PC-9 (cell line): ENCODE results near the gene POLDIP2. TPM values are rescaled to one million over a fixed set of nuclear protein-coding genes. Genes with fewer than 3 reads are reported as not detected.

ENCODE experiments used
- BruUV-seq: library from RNA; stranded (reverse); fragments of 400-500 nt; replicated peaks from 2 replicates; lab custom pipeline; 2021; lab: Mats Ljungman, UMichigan
- CTCF ChIA-PET: fragments of 300-600 bp; sonication (Branson Sonifier 250); formaldehyde crosslinking; loops from one replicate; lab custom pipeline; 2022; ENCODE audit warnings: antibody characterized with exemption; lab: Charles Lee
- POLR2A ChIA-PET: fragments of 300-600 bp; sonication (Branson Sonifier 250); formaldehyde crosslinking; loops from one replicate; lab custom pipeline; 2022; ENCODE audit warnings: antibody characterized with exemption; ENCODE audit not compliant: unreplicated experiment; lab: Charles Lee
- DNase-seq, 2 experiments: peaks; one replicate each; pipeline versions ENCODE4 v3.0.0 to v3.0.0-alpha.2; 2015 to 2022; ENCODE audit warnings: mixed read lengths in 1 of 2
- H2AFZ ChIP-seq: fragments of 200-600 bp; sonication (generic); 2 replicates; pipeline ENCODE4 v1.8.1; 2017; ENCODE audit warnings: antibody characterized with exemption
- H3F3A ChIP-seq: fragments of 200-600 bp; sonication (generic); 2 replicates; pipeline ENCODE4 v1.8.1; 2017; ENCODE audit warnings: antibody characterized with exemption, mild to moderate bottlenecking, low read depth; ENCODE audit not compliant: insufficient read depth
- H3K27ac ChIP-seq: fragments of 200-600 bp; sonication (generic); 2 replicates; pipeline ENCODE4 v1.6.1; 2016; ENCODE audit warnings: mixed run types
- H3K27me3 ChIP-seq: fragments of 200-600 bp; sonication (generic); 2 replicates; pipeline ENCODE4 v1.6.1; 2016; ENCODE audit warnings: low read depth, mixed run types; ENCODE audit not compliant: insufficient read depth
- H3K36me3 ChIP-seq: fragments of 200-600 bp; sonication (generic); 2 replicates; pipeline ENCODE4 v1.6.1; 2016; ENCODE audit warnings: low read depth, mixed run types
- H3K4me1 ChIP-seq: fragments of 200-600 bp; sonication (generic); replicated peaks from 2 replicates; pipeline ENCODE4 v1.6.1; 2016; ENCODE audit warnings: mixed run types; ENCODE audit not compliant: insufficient read depth
- H3K4me2 ChIP-seq: fragments of 200-600 bp; sonication (generic); 2 replicates; pipeline ENCODE4 v1.6.1; 2017; ENCODE audit warnings: mixed run types
- H3K4me3 ChIP-seq: fragments of 200-600 bp; sonication (generic); 2 replicates; pipeline ENCODE4 v1.6.1; 2016; ENCODE audit warnings: mixed run types
- H3K79me2 ChIP-seq: fragments of 200-600 bp; sonication (generic); 2 replicates; pipeline ENCODE4 v1.6.1; 2017; ENCODE audit warnings: low read depth, mixed run types
- H3K9me2 ChIP-seq: fragments of 200-600 bp; sonication (generic); 2 replicates; pipeline ENCODE4 v1.8.1; 2017; ENCODE audit warnings: mild to moderate bottlenecking; ENCODE audit not compliant: insufficient read depth
- H3K9me3 ChIP-seq: fragments of 200-600 bp; sonication (generic); 2 replicates; pipeline ENCODE4 v1.8.1; 2016; ENCODE audit warnings: low read depth; ENCODE audit not compliant: insufficient read depth
- H4K20me1 ChIP-seq: fragments of 200-600 bp; sonication (generic); 2 replicates; pipeline ENCODE4 v1.8.1; 2017; ENCODE audit not compliant: insufficient read depth
- EZH2 ChIP-seq: fragments of 200-600 bp; sonication (generic); IDR thresholded peaks from 2 replicates; pipeline ENCODE4 v1.8.0; 2017; ENCODE audit warnings: antibody characterized with exemption, low read depth
- intact Hi-C: fragments of 100-400 bp; cut with micrococcal nuclease; formaldehyde crosslinking; loops from one replicate; pipeline ENCODE4 v1.10.0; 2022; ENCODE audit not compliant: unreplicated experiment
- total RNA-seq: library from RNA; stranded (reverse); gene quantifications from 2 replicates; pipeline ENCODE4 v1.2.3, GENCODE V29; 2021
- TF ChIP-seq, protein P1 (sequence below): fragments of 200-600 bp; sonication (generic); conservative IDR thresholded peaks from 2 replicates; pipeline ENCODE4 v1.6.1; 2017; ENCODE audit warnings: mixed run types, antibody characterized with exemption, mild to moderate bottlenecking, moderate library complexity

The POLDIP2 gene
- total RNA-seq, 1 experiment from 2014 or later: 98.2 TPM

DNA sequence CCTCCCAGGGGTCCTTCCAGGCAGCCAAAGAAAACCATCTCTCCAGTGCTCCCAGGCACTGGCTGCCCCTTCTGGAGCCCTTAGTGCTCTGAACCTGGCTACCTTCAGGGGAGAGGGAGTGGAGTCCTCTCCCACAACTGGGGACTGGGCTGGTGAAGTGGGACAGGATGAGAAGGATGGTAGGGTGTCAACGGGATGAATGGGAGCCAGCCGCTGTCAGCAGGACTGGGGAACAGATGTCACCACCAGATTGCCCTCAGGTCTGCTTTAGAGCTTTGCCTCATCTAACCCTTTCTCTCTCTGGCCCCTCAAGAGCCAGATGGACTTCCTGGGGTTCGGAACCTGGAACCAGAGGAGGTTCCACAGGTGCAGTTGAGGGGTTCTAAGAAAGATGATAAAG, 8.2 kb upstream of the POLDIP2 start:
- Histone ChIP-seq H3K36me3 (peaks cover 7% of the 10 kb centered on the region; the same call in 1 of the 2 replicates), H3K4me3 (no peak overlapping the region), H3K9me3 (no peaks in the 10 kb centered on the region), H2AFZ (no peak overlapping the region), H3K27me3 (no peaks in the 10 kb centered on the region), H3K4me2 (no peak overlapping the region), H4K20me1 (no peaks in the 10 kb centered on the region; the same call in 1 of the 2 replicates), H3K4me1 (peaks cover 10% of the 10 kb centered on the region), H3K9me2 (no peaks in the 10 kb centered on the region), H3F3A (peaks cover 14% of the 10 kb centered on the region; the same call in 1 of the 2 replicates), H3K27ac (no peak overlapping the region), H3K79me2 (no peaks in the 10 kb centered on the region)
- no TSS peak for BruUV-seq
- ChIA-PET POLR2A (no interaction called here), CTCF (no interaction called here)
- intact Hi-C loops: no loop called here
- DNase-seq: no peak
- no peak for TF ChIP-seq EZH2
- TF ChIP-seq, protein P1, sequence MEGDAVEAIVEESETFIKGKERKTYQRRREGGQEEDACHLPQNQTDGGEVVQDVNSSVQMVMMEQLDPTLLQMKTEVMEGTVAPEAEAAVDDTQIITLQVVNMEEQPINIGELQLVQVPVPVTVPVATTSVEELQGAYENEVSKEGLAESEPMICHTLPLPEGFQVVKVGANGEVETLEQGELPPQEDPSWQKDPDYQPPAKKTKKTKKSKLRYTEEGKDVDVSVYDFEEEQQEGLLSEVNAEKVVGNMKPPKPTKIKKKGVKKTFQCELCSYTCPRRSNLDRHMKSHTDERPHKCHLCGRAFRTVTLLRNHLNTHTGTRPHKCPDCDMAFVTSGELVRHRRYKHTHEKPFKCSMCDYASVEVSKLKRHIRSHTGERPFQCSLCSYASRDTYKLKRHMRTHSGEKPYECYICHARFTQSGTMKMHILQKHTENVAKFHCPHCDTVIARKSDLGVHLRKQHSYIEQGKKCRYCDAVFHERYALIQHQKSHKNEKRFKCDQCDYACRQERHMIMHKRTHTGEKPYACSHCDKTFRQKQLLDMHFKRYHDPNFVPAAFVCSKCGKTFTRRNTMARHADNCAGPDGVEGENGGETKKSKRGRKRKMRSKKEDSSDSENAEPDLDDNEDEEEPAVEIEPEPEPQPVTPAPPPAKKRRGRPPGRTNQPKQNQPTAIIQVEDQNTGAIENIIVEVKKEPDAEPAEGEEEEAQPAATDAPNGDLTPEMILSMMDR: no peak

DNA sequence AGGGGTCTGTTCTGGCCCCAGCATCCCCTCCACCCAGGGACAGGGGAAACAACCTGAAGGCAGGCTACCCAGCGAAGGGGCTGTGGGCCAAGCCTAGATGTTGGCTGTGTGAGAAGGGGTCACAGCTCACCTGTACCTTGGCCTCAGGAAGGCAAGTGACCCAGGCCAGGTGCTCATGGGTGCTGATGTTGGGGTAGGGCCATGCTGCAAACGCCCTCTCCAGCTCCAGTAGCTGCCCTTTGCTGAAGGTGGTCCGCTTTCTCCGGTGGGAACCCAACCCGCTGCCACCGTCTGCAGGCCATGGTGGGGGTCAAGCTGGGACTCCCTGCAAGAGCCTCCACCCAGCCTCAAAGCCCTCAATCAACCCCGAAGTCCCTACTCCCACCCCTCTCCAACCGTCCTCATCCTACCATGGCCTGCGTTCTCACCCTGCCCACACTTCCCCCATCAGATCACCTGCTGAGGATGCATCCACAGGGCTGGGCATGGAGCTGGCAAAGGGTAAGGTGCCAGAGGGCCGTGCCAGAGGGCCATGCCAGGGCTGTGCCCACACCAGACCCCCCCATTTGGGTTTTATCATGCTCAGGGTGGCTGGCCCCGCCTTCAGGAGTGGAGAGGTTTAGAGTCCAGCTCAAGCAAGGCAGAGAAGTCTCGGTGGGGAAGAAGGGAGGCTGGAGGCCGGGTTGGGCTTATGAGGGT, 7.5 kb upstream of the POLDIP2 start, which contains the start of gene SEBOX:
TSS of gene SEBOX (minus strand) at position 535 of the 699 bp plus-strand sequence. CDS start at position 487, 48 bp downstream.
- POLR2A ChIA-PET: no interaction called here

DNA sequence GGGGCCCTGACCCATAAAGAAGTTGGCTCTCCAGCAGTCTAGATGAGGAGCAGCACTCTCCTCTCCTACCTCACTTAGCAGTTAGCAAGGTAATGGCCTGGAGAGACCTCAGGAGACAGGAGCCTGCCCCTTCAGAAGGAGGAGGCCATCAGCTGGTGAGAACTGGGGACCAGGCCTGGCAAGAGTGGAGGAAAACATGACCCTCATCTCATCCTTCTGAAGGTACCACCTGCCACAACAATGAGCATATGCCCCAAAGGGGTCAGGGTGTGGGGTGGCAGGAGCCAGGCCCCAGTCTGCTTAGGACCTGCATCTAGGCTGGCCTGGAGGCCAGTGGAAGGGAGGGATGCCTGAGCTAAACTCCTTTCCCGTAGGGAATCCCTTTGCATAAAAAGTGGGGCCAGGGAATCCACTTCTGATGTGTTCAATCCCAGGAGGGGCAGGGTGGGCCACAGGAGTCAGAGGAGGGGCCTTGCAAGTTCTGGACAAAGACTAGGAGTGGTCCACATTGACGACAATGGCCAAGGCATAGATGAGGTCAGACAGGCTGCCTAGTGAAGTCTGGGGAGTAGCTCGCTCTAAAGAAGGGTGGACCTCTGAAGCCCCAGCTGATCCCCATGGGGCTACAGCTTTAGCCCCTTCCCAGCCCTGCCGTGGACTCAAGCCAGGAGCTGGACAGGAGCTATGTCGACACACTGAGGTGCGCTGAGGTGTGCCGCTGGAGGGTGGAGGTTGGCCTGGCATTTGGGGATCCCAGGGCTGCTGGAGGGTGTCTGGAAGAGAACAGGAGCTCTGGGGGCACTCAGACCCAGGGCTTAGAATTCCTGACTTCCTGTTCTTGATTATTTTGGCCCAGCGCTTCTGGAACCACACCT, 6.7 kb upstream of the POLDIP2 start:
- POLR2A ChIA-PET: no interaction called here
- H3K9me2 ChIP-seq: no peaks in the 10 kb centered on the region

More for the DNA sequence above, 7.5 kb upstream of the POLDIP2 start, which contains the start of gene SEBOX:
- Histone ChIP-seq H3K36me3 (peaks cover 13% of the 10 kb centered on the region), H3K4me3 (no peak within 1 kb of the TSS), H2AFZ (no peak within 1 kb of the TSS), H3K79me2 (no peaks in the 10 kb centered on the region), H4K20me1 (no peaks in the 10 kb centered on the region; the same call in 1 of the 2 replicates), H3K27ac (no peak within 1 kb of the TSS), H3K9me3 (no peaks in the 10 kb centered on the region), H3K4me2 (no peak within 1 kb of the TSS), H3K27me3 (no peaks in the 10 kb centered on the region), H3K4me1 (peaks cover 3% of the 10 kb centered on the region), H3F3A (peaks cover 7% of the 10 kb centered on the region; the same call in 1 of the 2 replicates), H3K9me2 (no peaks in the 10 kb centered on the region)
- CTCF ChIA-PET: interaction anchor here (0.7 kb wide), 1 partner anchor 171 kb away, joined by 3 read pairs; no protein-coding TSS in a partner anchor
- intact Hi-C loops: no loop called here
- no peak for DNase-seq
- no peak for TF ChIP-seq EZH2
- TF ChIP-seq, protein P1: no peak
- BruUV-seq: no TSS peak

More for the DNA sequence above, 6.7 kb upstream of the POLDIP2 start:
- no peaks in the 10 kb centered on the region; the same call in 1 of the 2 replicates for H4K20me1 ChIP-seq
- 0 out of 2 replicates have a peak, but pooled peaks cover 3% of the 10 kb centered on the region for H3F3A ChIP-seq
- H3K27ac ChIP-seq: no peak overlapping the region
- TF ChIP-seq, protein P1: no peak
- TF ChIP-seq EZH2: no peak
- BruUV-seq: no TSS peak
- no peak overlapping the region for H3K4me2 ChIP-seq
- no peak overlapping the region for H2AFZ ChIP-seq
- H3K4me3 ChIP-seq: no peak overlapping the region
- no peak for DNase-seq
- H3K27me3 ChIP-seq: no peaks in the 10 kb centered on the region
- CTCF ChIA-PET: interaction anchor here (0.7 kb wide), 1 partner anchor 170 kb away, joined by 3 read pairs; no protein-coding TSS in a partner anchor
- peaks cover 18% of the 10 kb centered on the region for H3K36me3 ChIP-seq
- no peaks in the 10 kb centered on the region for H3K4me1 ChIP-seq
- peaks cover 3% of the 10 kb centered on the region; the same call in 1 of the 2 replicates for H3K79me2 ChIP-seq
- intact Hi-C loops: no loop called here
- H3K9me3 ChIP-seq: no peaks in the 10 kb centered on the region
